Amniotic stem cell (primary cell): ENCODE data around the gene PHRF1.

ENCODE experiments used
- DNase-seq: peaks from one replicate; lab custom pipeline; 2025; lab: John Stamatoyannopoulos, UW

Gene PHRF1

DNA sequence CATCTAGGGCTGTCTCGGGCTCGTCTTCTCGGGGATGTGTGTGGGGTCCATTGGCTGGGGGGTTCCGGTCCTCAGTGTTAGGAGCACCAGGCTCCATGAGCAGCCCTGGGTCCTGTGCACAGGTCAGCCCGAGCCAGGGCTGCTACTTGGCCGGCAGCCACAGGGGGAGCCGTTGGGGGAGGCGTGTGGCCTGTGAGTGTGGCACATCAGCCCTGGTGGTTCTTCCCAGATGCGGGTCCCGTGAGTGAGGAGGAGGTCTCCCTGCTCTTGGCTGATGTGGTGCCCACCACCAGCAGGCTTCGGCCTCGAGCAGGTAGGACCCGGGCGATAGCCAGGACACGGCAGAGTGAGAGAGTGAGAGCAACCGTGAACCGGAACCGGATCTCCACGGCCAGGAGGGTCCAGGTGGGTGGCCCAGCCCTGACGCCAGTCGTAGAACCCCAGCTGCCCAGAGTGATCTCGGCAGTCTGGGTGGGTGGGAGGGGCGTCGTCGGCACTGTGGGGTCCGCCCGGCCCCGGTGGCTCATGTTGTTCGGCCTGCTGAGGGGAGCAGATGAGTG, 21.0 kb downstream of the PHRF1 start:
- no peak for DNase-seq

DNA sequence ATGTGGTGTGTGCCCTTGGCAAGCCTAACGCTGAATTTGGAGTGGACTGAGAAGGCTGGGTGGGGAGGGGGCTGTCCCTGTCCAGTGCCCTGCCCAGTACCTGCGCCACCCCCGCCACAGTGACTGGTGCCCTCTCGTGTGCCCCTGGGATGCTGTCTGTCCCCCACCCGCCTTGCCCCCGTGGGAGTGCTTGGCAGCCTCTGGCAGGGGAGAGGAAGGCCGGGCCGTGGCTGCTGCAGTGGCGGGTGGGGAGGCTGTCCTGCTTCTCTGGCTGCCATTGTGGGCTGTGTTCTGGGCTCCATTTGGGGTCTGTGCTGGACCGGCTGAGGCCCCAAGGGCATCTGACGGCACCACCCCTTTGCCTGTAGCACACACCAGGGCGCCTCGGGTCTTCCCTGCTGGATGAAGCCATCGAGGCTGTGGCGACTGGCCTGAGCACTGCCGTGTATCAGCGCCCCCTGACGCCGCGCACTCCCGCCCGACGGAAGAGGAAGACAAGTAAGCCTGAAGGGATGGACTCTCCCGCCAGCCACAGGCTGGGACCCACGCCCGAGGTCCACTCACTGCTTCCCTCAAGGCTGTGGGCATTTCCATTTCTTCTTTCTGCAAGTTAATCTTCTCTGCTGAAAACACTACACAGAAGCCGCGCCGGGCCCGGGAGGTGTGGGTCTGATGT, 21.9 kb downstream of the PHRF1 start:
- no peak for DNase-seq

DNA sequence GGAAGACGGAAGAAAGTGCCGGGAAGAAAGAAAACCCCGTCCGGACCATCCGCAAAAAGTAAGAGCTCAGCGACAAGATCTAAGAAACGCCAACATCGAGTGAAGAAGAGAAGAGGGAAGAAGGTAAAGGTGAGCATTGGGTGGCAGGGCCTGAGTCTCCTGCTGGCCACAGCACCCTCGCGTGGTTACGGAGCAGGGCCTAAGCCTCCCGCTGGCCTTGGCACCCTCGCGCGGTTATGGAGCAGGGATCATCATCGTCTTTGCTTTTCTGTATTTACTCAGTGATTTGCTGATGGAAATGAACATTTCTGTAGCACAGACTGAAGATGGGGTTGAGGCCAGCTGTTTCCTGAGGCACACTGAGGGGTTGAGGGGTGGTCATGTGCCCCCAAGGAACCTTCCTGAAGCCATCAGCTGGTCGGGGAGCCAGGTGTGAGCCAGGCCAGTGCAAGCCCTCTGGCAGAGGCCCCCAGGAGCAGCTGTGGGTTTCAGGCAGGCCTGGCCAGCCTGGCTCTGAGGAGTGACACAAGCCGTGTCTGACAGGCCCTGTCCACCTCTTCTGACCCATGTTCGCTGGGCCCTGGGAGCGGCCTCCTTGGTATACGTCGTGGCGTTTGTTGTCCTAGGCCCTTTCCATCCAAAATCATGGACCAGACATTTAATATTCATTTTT, 25.4 kb downstream of the PHRF1 start:
- DNase-seq: no peak

DNA sequence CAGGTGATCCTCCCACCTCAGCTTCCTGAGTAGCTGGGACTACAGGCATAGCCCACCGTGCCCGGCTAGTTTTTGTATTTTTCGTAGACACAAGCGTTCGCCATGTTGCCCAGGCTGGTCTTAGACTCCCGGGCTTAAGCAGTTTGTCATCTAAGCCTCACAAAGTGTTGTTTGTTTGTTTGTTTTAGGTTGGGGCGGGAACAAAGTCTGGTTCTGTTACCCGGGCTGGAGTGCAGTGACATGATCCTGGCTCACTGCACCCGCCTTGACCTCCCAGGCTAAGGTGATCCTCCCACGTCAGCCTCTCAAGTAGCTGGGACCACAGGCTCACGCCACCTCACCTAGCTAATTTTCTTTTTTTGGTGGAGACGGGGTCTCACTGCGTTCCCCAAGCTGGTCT, 26.9 kb downstream of the PHRF1 start:
- no peak for DNase-seq

DNA sequence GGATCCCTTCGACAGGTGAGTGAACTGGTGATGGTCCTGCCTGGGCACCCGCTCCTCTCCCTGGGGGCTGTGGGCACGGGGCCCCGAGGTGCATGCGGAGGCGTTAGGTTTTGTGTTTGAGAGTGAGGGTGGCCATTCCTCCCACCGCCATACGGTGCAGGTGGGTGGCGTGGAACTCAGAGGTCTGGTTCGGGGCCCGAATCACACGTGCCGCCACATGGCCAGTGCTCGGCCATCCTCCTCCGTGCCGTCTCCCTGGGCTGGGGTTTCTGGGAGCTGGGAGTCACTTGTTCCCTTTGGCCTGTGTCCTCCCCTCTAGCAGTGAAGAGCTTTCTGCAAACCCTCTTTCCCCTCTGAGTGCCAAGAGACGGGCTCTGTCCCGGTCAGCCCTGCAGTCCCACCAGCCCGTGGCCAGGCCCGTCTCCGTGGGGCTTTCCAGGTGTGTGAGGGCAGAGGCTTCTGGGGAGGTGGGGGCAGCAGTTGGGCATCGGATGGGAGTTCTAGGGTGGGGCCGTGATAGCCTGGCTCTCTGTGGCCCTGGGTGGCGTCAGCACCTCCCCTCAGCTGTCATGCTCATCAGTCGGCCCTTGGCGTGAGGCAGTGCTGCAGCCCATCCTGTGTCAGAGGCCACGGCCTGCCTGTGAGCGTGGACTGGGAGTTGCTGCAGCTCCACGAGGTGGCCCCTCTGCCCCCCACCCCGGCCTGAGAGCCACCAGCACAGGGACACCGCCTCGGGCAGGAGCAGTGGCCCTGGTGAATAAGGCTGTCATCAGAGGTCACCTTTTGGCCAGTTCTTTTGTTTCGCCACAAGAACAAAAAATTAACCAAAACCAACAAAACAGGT, 29.2 kb downstream of the PHRF1 start:
- no peak for DNase-seq

DNA sequence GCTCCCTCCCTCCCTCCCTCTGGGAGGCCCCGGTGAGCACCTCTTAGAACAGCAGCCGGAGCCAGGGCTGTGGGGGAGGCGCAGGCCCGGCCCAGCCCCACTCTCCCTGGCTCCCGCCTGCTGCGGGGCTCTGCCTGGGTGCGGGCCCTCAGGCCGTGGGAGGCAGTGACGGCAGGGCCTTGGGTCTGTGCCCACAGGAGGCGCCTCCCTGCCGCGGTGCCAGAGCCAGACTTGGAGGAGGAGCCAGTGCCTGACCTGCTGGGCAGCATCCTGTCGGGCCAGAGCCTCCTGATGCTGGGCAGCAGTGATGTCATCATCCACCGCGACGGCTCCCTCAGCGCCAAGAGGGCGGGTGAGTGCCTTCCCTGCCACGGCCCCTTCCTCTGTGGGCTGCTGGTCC, 30.0 kb downstream of the PHRF1 start:
- DNase-seq: no peak

DNA sequence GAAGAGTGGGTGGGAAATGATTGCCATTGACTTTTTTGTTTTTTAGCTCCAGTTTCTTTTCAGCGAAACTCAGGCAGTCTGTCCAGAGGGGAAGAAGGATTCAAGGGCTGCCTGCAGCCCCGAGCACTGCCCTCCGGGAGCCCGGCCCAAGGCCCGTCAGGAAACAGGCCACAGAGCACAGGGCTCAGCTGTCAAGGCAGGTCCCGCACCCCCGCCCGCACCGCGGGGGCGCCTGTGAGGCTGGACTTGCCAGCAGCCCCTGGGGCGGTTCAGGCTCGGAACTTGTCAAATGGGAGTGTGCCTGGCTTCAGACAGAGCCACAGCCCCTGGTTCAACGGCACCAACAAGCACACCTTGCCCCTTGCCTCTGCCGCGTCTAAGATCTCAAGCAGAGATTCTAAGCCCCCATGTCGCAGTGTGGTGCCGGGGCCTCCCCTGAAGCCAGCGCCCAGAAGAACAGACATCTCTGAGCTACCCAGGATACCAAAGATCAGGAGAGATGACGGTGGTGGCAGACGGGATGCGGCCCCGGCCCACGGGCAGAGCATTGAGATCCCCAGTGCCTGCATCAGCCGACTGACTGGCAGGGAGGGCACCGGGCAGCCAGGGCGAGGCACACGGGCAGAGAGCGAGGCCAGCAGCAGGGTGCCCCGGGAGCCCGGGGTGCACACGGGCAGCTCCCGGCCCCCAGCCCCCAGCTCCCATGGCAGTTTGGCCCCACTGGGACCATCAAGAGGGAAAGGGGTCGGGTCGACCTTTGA, 30.9 kb downstream of the PHRF1 start:
- DNase-seq: no peak

DNA sequence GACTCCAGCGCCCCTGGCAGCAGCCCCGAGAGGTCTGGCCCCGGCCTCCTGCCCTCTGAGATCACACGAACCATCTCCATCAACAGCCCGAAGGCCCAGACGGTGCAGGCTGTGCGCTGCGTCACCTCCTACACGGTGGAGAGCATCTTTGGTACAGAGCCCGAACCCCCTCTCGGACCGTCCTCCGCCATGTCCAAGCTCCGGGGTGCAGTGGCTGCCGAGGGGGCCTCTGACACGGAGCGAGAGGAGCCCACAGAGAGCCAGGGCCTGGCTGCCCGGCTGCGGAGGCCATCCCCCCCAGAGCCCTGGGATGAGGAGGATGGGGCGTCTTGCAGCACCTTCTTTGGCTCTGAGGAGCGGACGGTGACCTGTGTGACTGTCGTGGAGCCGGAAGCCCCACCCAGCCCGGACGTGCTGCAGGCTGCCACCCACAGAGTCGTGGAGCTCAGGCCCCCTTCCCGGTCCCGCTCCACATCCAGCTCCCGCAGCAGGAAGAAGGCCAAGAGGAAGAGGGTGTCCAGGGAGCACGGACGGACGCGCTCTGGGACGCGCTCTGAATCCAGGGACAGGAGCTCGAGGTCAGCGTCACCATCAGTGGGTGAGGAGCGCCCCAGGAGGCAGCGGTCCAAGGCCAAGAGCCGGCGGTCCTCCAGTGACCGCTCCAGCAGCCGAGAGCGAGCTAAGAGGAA, 31.8 kb downstream of the PHRF1 start:
- no peak for DNase-seq

DNA sequence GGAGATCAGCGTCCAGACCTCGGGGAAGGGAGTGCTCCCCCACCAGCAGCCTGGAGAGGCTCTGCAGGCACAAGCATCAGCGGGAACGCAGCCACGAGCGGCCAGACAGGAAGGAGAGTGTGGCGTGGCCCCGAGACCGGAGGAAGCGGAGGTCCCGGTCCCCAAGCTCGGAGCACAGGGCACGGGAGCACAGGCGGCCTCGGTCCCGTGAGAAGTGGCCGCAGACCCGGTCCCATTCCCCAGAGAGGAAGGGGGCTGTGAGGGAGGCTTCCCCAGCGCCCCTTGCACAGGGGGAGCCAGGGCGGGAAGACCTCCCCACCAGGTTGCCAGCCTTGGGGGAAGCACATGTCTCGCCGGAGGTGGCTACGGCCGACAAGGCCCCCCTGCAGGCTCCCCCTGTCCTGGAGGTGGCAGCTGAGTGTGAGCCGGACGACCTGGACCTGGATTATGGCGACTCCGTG, 32.6 kb downstream of the PHRF1 start:
- DNase-seq: no peak

DNA sequence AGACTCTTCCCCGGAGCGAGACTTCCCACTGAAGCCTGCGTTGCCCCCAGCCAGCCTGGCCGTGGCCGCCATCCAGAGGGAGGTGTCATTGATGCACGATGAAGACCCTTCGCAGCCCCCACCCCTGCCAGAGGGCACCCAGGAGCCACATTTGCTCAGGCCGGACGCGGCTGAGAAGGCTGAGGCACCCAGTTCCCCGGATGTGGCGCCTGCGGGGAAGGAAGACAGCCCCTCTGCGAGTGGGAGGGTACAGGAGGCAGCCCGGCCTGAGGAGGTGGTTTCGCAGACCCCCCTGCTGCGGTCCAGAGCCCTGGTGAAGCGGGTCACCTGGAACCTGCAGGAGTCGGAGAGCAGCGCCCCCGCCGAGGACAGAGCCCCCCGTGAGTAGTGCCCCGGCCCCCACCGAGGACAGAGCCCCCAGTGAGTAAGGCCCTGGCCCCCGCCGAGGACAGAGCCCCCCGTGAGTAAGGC, 33.1 kb downstream of the PHRF1 start:
- DNase-seq: no peak

DNA sequence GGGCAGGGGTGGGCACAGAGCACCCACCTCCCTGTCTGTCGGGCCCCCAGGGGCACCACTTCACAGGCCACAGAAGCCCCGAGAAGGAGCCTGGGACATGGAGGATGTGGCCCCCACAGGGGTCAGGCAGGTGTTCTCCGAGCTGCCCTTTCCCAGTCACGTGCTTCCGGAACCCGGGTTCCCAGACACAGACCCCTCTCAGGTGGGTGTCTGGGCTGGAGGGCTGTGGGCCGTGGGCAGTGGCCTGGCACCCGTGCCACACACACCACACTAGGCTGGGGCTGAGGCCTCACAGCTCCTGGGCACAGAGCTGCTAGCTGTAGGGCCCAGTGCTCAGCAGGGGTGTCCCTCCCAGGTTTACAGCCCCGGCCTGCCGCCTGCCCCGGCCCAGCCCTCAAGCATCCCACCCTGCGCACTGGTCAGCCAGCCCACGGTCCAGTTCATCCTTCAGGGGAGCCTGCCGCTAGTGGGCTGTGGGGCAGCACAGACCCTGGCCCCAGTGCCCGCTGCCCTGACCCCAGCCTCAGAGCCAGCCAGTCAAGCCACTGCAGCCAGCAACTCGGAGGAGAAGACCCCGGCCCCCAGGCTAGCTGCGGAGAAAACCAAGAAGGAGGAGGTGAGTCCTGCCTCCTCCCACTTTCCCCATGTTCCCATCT, 34.0 kb downstream of the PHRF1 start:
- DNase-seq: no peak

DNA sequence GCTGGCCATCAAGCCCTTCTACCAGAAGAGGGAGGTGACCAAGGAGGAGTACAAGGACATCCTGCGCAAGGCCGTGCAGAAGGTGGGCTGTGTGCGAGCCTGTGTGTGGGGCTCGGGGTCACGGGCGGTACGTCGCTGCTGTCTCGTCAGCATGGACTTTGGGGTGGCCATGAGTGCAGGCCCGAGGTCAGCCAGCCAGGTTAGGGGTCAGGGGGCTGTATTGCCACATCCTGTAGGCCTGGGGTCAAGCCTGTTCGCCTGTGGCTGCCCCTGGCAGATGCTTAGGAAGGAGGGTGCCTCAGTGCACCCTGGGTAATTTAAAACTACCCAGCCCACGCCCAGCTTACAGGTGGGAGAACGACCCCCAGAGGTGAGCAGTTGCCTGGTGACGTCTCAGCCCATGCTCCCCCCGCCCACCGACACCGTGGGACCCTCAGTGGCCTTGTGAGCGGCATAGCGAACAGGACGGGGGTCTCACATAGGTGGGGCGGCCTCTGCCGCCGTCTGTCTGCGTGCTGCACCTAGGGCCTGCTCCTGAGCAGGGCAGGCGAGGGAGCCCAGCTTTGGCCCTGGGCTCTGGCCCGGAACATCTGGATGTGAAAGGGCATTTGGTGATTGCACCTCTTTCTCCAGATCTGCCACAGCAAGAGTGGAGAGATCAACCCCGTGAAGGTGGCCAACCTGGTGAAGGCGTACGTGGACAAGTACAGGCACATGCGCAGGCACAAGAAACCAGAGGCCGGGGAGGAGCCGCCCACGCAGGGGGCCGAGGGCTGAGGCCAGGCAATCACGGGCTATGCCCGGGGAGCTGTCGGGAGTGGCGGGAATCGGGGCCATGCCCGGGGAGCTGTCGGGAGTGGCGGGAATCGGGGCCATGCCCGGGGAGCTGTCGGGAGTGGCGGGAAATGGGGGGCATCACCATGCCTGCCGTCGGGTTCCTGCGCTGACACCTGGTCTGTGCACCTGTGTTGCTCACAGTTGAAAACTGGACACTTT, 35.0 kb downstream of the PHRF1 start:
- DNase-seq: no peak

DNA sequence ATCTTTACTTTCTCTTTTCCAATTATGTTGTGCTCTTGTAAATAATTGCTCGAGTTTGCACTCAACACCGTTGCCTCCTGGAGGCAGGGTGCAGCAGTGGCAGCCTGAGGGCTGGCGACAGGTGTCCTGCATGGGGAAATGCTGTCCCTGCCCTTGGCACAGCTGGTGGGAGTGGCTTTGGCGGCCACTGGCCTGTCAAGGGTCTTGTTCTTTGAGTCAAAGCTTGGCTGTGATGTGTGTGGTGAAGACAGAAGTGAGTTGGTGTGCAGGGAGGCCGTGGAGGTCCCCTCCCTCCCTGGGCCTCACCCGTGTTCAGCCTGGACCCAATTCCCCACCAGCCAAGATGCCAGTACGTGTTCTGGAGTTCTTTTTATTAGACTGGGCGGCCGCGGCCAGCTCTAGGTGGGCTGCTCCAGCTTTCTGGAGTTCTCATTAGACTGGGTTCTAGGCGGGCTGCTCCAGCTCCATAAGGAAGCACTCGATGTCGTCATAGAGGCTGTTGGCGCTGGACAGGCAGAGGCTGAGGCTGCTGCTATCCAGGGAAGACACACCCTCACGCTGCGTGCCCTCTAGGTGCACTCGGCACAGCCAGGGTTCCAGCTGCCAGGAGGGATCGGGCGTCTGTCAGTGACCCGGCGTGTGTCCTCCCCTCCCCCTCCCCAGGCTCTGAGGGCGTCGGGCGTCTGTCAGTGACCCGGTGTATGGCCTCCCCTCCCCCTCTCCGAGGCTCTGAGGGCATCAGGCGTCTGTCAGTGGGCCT, 36.1 kb downstream of the PHRF1 start:
- no peak for DNase-seq

DNA sequence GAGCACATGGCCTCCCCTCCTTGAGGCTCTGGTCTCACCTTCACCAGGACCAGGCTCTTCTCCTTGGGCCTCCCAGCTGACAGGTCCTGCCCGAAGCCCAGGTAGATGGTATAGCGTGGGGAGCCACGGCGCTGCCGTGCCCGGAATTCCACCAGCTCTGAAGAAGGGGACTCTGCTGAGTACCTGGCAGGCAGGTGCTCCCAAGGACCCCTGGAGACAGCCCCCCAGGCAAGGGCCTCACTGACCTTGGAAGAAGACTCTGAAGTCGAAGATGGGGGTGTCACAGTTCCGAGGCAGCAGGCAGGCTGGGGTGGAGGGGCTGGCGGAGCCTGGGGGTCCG, 36.7 kb downstream of the PHRF1 start:
- DNase-seq: no peak

DNA sequence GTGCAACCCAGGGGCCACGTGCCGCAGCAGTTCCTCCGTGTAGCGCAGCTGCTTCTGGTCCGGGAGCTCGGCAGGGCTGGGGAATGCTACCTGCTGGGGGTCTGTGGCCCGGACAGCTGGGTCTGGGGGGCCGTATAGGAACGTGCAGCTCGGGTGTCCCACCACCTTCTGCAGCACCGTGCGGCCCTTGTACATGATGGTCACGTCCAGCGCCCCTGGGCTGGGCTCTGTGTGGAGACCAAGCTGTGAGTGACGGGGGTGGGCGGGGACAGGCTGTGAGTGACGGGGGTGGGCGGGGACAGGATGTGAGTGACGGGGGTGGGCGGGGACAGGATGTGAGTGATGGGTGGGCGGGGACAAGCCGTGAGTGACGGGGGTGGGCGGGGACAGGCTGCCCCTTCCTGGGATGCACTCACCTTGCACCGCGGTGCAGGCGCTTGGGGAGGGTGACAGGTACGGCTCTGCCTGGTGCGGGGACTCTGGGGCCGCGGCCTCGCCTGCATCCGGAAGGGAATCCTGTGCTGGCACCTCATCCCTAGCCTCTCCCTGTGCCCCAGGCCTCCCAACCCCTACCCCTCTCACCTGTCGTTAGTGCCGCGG, 37.2 kb downstream of the PHRF1 start:
- DNase-seq: no peak

DNA sequence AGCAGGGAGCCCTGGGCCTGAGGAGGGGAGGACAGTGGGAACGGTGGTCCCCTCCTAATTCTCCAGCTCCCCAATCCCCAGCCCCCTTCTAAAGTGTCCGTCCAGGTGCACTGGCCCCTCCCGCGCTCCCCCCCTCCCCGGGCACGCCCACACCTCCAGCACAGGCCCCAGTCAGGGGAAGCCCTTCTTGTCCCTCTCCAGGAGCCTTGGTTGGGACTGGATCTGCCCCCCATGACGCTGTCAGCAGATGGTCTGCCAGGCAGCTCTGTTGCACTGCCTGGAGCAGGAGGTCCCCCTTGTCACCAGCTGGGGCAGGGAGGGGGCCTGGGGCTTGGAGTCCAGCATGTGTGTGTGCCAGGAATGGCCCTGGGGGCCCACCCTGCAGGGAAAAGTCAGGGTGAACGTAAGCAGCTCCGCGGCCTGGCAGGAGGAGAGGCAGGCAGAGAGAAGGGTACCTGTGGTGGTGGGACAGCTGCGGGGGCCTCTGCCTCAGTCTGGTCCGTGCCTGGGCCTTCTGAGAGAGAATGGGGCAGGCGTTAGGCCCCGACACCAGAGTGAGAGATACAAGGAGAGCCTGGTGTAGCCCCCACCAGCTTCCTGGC, 37.9 kb downstream of the PHRF1 start:
- no peak for DNase-seq

DNA sequence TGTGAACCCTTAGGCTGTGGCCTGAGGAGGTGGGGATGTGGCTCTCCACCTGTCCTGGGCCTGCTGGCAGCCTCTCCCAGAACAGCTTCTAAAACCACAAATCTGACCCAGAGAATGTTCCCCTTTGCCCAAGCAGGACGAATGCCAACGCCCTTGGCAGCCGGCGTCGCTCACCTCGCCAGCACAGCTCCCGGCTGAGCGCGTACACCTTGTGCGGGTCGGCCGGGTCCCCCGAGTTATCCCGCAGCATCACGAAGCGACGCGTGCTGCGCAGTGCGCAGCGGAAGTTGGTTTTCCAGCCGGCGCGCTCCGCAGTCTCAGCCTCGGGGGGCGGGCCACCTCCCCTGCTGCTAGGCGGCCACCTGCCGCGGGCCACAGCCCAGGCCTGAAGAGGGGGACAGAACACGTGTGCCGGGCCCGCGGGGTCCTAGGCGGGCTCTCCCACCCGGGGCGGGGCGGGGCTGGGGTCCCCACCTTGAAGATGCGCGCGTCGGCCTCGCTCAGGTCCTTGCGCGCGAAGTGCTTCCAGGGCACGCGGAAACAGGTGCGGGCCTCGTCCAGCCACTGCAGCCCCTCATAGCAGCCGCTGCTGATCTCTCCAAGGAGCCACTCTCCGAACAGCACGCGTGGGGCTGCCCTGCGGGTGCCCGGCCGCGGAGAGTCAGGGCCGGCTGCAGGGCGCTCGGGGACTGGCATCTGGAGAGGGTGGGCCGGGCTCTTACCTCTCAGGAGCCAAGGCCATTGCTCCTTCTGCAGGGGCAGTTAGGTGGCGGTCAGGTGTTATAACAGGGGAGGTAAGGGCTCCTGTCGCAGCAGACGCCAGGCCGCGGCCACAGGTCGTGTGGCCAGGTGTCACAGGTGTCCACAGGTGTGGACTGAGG, 38.6 kb downstream of the PHRF1 start:
- no peak for DNase-seq
